ENCODE measurements around the gene BATF3.

The BATF3 gene

GRCh38 chr1:212674872-212675271 lies 24.8 kb downstream of the BATF3 start:
- H3K9me3 ChIP-seq (ENCODE audit: control insufficient read depth, low read length): no peaks in the 10 kb centered on the region
- H3K79me2 ChIP-seq: no peaks in the 10 kb centered on the region
- no peaks in the 10 kb centered on the region for H3K4me1 ChIP-seq
- no peak overlapping the region for H3K4me2 ChIP-seq (ENCODE audit: low read length)
- no peak for TF ChIP-seq CTCF (IDR thresholded peaks at IDR 0.05)
- H3K4me3 ChIP-seq (ENCODE audit: low read depth, low read length): no peak overlapping the region
- H3K36me3 ChIP-seq (ENCODE audit: control insufficient read depth, insufficient read depth, low read length): no peaks in the 10 kb centered on the region
- no peaks in the 10 kb centered on the region for H3K27me3 ChIP-seq (ENCODE audit: control insufficient read depth, insufficient read depth, low read length)
- H3K9ac ChIP-seq: no peak overlapping the region
- no peak overlapping the region for H2AFZ ChIP-seq
- no peak overlapping the region for H3K27ac ChIP-seq

- Histone ChIP-seq H3K4me3 (ENCODE audit: low read depth, low read length) (no peak overlapping the region), H3K36me3 (ENCODE audit: control insufficient read depth, insufficient read depth, low read length) (no peaks in the 10 kb centered on the region), H3K27ac (no peak overlapping the region), H3K9me3 (ENCODE audit: control insufficient read depth, low read length) (no peaks in the 10 kb centered on the region), H3K4me1 (no peaks in the 10 kb centered on the region), H3K27me3 (ENCODE audit: control insufficient read depth, insufficient read depth, low read length) (no peaks in the 10 kb centered on the region), H3K9ac (no peak overlapping the region), H3K4me2 (ENCODE audit: low read length) (no peak overlapping the region), H2AFZ (no peak overlapping the region), H3K79me2 (no peaks in the 10 kb centered on the region)
- TF ChIP-seq CTCF (IDR thresholded peaks at IDR 0.05): no peak
Measured at GRCh38 chr1:212671342-212672031, 28.2 kb downstream of the BATF3 start.

GRCh38 chr1:212670882-212671281 lies 28.8 kb downstream of the BATF3 start:
- H3K27ac ChIP-seq: no peak overlapping the region
- no peak overlapping the region for H3K9ac ChIP-seq

GRCh38 chr1:212670301-212670700 lies 29.3 kb downstream of the BATF3 start:
- Histone ChIP-seq H3K9me3 (ENCODE audit: control insufficient read depth, low read length) (no peaks in the 10 kb centered on the region), H3K36me3 (ENCODE audit: control insufficient read depth, insufficient read depth, low read length) (no peaks in the 10 kb centered on the region), H3K4me1 (no peaks in the 10 kb centered on the region), H3K4me2 (ENCODE audit: low read length) (no peak overlapping the region), H3K9ac (no peak overlapping the region), H3K4me3 (ENCODE audit: low read depth, low read length) (no peak overlapping the region), H3K79me2 (no peaks in the 10 kb centered on the region), H2AFZ (no peak overlapping the region), H3K27ac (no peak overlapping the region), H3K27me3 (ENCODE audit: control insufficient read depth, insufficient read depth, low read length) (no peaks in the 10 kb centered on the region)
- TF ChIP-seq CTCF (IDR thresholded peaks at IDR 0.05): no peak

More at GRCh38 chr1:212670882-212671281, 28.8 kb downstream of the BATF3 start:
- Histone ChIP-seq H3K4me1 (no peaks in the 10 kb centered on the region), H3K36me3 (ENCODE audit: control insufficient read depth, insufficient read depth, low read length) (no peaks in the 10 kb centered on the region), H3K79me2 (no peaks in the 10 kb centered on the region), H3K9me3 (ENCODE audit: control insufficient read depth, low read length) (no peaks in the 10 kb centered on the region), H2AFZ (no peak overlapping the region), H3K4me3 (ENCODE audit: low read depth, low read length) (no peak overlapping the region), H3K27me3 (ENCODE audit: control insufficient read depth, insufficient read depth, low read length) (no peaks in the 10 kb centered on the region), H3K4me2 (ENCODE audit: low read length) (no peak overlapping the region)
- TF ChIP-seq CTCF (IDR thresholded peaks at IDR 0.05): no peak

- H3K4me2 ChIP-seq (ENCODE audit: low read length): no peak overlapping the region
- H3K27me3 ChIP-seq (ENCODE audit: control insufficient read depth, insufficient read depth, low read length): no peaks in the 10 kb centered on the region
- no peak overlapping the region for H3K4me3 ChIP-seq (ENCODE audit: low read depth, low read length)
- TF ChIP-seq CTCF (IDR thresholded peaks at IDR 0.05): no peak
- no peaks in the 10 kb centered on the region for H3K4me1 ChIP-seq
- no peaks in the 10 kb centered on the region for H3K79me2 ChIP-seq
- no peak overlapping the region for H3K27ac ChIP-seq
- no peak overlapping the region for H3K9ac ChIP-seq
- no peak overlapping the region for H2AFZ ChIP-seq
- H3K9me3 ChIP-seq (ENCODE audit: control insufficient read depth, low read length): no peaks in the 10 kb centered on the region
- no peaks in the 10 kb centered on the region for H3K36me3 ChIP-seq (ENCODE audit: control insufficient read depth, insufficient read depth, low read length)
Measured at GRCh38 chr1:212669600-212669999, 30.0 kb downstream of the BATF3 start.

All from parathyroid adenoma (tissue), 2 donors.